Measurements from ENCODE around the gene PARD3. TPM values are rescaled to one million over a fixed set of nuclear protein-coding genes. Genes with fewer than 3 reads are reported as not detected.

Gene PARD3
- total RNA-seq, 1 donor from 2014 or later: 0.11 TPM

DNA sequence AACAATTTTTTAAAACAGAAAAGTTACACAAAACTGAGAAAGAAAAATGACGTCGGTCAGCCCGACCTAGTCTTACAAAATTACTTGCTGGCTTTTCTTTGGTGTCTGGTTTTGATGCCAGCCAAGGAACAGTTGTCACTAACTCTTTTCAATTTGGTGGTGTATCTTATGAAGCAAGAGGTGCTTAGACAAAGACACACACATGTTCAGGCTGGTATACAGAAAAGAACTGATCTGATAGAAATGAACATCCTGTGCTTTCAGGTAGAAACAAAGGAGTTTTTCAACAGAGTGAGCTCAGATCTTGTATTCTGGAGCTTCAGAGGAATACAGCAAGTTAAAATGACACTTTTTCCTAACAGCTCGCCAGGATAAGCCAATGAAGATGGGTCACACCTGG is 43.6 kb downstream of the PARD3 start:
- CTCF ChIA-PET: no interaction called here
- no peaks in the 10 kb centered on the region for H3K4me1 Mint-ChIP-seq
- DNase-seq (no peak), ATAC-seq (ENCODE audit: low read depth) (no peak)
- H3K36me3 Mint-ChIP-seq (ENCODE audit: low read depth): no peaks in the 10 kb centered on the region
- no peaks in the 10 kb centered on the region for H3K27me3 Mint-ChIP-seq
- no peak overlapping the region for H3K4me3 Mint-ChIP-seq
- no peaks in the 10 kb centered on the region for H3K9me3 Mint-ChIP-seq
- POLR2A ChIA-PET: no interaction called here
- intact Hi-C loops (cut with micrococcal nuclease): no loop called here
- H3K27ac Mint-ChIP-seq: no peak overlapping the region
- TF ChIP-seq, protein P1, sequence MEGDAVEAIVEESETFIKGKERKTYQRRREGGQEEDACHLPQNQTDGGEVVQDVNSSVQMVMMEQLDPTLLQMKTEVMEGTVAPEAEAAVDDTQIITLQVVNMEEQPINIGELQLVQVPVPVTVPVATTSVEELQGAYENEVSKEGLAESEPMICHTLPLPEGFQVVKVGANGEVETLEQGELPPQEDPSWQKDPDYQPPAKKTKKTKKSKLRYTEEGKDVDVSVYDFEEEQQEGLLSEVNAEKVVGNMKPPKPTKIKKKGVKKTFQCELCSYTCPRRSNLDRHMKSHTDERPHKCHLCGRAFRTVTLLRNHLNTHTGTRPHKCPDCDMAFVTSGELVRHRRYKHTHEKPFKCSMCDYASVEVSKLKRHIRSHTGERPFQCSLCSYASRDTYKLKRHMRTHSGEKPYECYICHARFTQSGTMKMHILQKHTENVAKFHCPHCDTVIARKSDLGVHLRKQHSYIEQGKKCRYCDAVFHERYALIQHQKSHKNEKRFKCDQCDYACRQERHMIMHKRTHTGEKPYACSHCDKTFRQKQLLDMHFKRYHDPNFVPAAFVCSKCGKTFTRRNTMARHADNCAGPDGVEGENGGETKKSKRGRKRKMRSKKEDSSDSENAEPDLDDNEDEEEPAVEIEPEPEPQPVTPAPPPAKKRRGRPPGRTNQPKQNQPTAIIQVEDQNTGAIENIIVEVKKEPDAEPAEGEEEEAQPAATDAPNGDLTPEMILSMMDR (IDR thresholded peaks at IDR 0.05): no peak

GRCh38 chr10:34771106-34771505 is 44.0 kb downstream of the PARD3 start:
- TF ChIP-seq, protein P1 (IDR thresholded peaks at IDR 0.05): no peak
- no peak for DNase-seq
- Mint-ChIP-seq H3K27me3 (no peaks in the 10 kb centered on the region), H3K27ac (no peak overlapping the region), H3K9me3 (no peaks in the 10 kb centered on the region), H3K4me3 (no peak overlapping the region), H3K36me3 (ENCODE audit: low read depth) (no peaks in the 10 kb centered on the region), H3K4me1 (no peaks in the 10 kb centered on the region)
- ATAC-seq (ENCODE audit: low read depth): no peak
- POLR2A ChIA-PET: no interaction called here
- CTCF ChIA-PET: no interaction called here
- intact Hi-C loops (cut with micrococcal nuclease): no loop called here

- H3K36me3 Mint-ChIP-seq (ENCODE audit: low read depth): no peaks in the 10 kb centered on the region
- ChIA-PET CTCF (no interaction called here), POLR2A (no interaction called here)
- TF ChIP-seq, protein P1 (IDR thresholded peaks at IDR 0.05): no peak
- H3K4me3 Mint-ChIP-seq: no peak overlapping the region
- ATAC-seq (ENCODE audit: low read depth): no peak
- no peak overlapping the region for H3K27ac Mint-ChIP-seq
- no peak for DNase-seq
- H3K27me3 Mint-ChIP-seq: no peaks in the 10 kb centered on the region
- H3K4me1 Mint-ChIP-seq: no peaks in the 10 kb centered on the region
- H3K9me3 Mint-ChIP-seq: no peaks in the 10 kb centered on the region
- intact Hi-C loops (cut with micrococcal nuclease): no loop called here
Measured at GRCh38 chr10:34769899-34770298, 45.2 kb downstream of the PARD3 start.

DNA sequence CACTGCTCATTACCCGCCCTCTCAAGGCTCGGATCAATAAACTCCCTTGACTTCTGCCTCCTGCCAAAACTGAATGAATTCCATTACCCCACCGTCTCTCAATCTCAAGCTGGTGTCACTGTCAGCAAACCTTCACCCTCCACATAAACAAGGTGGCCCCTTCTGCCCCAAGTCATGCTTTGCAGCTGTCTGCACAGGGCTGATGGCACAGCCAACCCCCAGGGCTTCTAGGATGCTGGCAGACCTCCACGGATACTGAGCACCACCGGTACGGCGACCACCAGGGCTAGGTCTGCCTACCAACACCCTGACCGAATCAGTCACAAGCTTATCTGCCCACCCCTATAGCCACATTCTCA is 46.1 kb downstream of the PARD3 start:
- Mint-ChIP-seq H3K36me3 (ENCODE audit: low read depth) (no peaks in the 10 kb centered on the region), H3K27ac (no peak overlapping the region), H3K27me3 (no peaks in the 10 kb centered on the region), H3K4me1 (no peaks in the 10 kb centered on the region), H3K9me3 (no peaks in the 10 kb centered on the region), H3K4me3 (no peak overlapping the region)
- DNase-seq (no peak), ATAC-seq (ENCODE audit: low read depth) (no peak)
- ChIA-PET CTCF (no interaction called here), POLR2A (no interaction called here)
- intact Hi-C loops (cut with micrococcal nuclease): no loop called here
- TF ChIP-seq, protein P1 (IDR thresholded peaks at IDR 0.05): no peak

DNA sequence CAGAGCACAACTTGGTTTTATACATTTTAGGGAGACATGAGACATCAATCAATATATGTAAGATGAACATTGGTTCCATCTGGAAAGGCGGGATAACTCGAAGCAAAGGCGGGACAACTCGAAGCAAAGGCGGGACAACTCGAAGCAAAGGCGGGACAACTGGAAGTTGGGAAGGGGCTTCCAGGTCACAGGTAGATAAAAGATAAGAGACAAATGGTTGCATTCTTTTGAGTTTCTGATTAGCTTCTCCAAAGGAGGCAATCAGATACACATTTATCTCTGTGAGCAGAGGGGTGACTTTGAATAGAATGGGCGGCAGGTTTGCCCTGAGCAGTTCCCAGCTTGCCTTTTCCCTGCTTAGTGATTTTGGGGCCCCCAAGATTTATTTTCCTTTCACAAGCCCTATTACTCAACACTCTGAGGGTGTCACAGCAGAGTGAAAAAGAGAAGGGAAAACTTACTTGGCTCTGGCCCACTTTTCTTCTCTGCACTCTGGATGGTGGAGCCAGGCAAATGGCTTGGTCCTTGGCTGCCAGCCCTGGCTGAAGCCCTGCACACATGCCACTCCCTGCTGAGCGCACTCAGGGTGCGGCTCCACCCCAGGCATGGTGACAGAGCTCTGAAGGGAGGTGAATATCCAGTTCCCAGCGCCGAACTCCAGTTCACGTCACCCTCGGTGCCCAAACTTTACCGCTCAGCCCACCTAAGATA is 46.7 kb downstream of the PARD3 start:
- intact Hi-C loops (cut with micrococcal nuclease): no loop called here
- ATAC-seq (ENCODE audit: low read depth): no peak
- Mint-ChIP-seq H3K4me1 (no peaks in the 10 kb centered on the region), H3K27ac (no peak overlapping the region), H3K27me3 (no peaks in the 10 kb centered on the region), H3K36me3 (ENCODE audit: low read depth) (no peaks in the 10 kb centered on the region), H3K4me3 (no peak overlapping the region), H3K9me3 (no peaks in the 10 kb centered on the region)
- TF ChIP-seq, protein P1 (IDR thresholded peaks at IDR 0.05): no peak
- POLR2A ChIA-PET: no interaction called here
- DNase-seq: no peak
- CTCF ChIA-PET: no interaction called here

All from activated B cell treated with CpG ODN at 0.5 μM for 24 hours (primary cell).